ENCODE measurements around the gene ANKZF1.

ANKZF1 gene

GRCh38 chr2:219282943-219283581 lies 53.5 kb downstream of the ANKZF1 start:
- no peak for DNase-seq (ENCODE audit: low read depth)

GRCh38 chr2:219284501-219285372 lies 55.1 kb downstream of the ANKZF1 start:
- DNase-seq (ENCODE audit: low read depth) = no peak

GRCh38 chr2:219285373-219285735 lies 55.7 kb downstream of the ANKZF1 start:
- DNase-seq (ENCODE audit: low read depth) = no peak

- DNase-seq (ENCODE audit: low read depth) = no peak
Measured at GRCh38 chr2:219285894-219286425, 56.4 kb downstream of the ANKZF1 start.
